Measurements from ENCODE around the gene AP3S2.
"Not testable (repeated sequence)": the region's sequence is repeated elsewhere in the genome, so short reads cannot be mapped to it uniquely, and the experiment has no call there.

The AP3S2 gene

GRCh38 chr15:89783111-89783860, 110.5 kb downstream of the AP3S2 start:
- Histone ChIP-seq H2BK12ac (ENCODE audit: low read length) (peak overlapping the region; percentile 6), H3K79me2 (ENCODE audit: control insufficient read depth, insufficient read depth, low read length, poor library complexity) (no peaks in the 10 kb centered on the region), H3K4me1 (ENCODE audit: control insufficient read depth in 1 of 2, insufficient read depth in 2 of 2, low read length in 2 of 2) (peaks cover 25 to 30% of the 10 kb centered on the region in 2 experiments), H4K8ac (ENCODE audit: low read depth, low read length) (no peak overlapping the region), H3K9ac (ENCODE audit: low read length) (no peak overlapping the region), H3K23ac (ENCODE audit: low read length) (no peak overlapping the region), H3K27me3 (ENCODE audit: insufficient read depth, low read length) (no peaks in the 10 kb centered on the region), H3K36me3 (ENCODE audit: control insufficient read depth in 1 of 2, insufficient read depth in 2 of 2, low read length in 2 of 2) (no peaks in the 10 kb centered on the region), H2AFZ (ENCODE audit: insufficient read depth, low read length, poor library complexity) (no peak overlapping the region), H3K79me1 (ENCODE audit: low read length) (peaks cover 6% of the 10 kb centered on the region), H4K91ac (ENCODE audit: low read depth, low read length) (peak overlapping the region; percentile 16), H2AK5ac (ENCODE audit: low read length) (no peak overlapping the region), H3K14ac (ENCODE audit: low read length) (no peak overlapping the region), H3K27ac (ENCODE audit: low read depth, low read length) (no peak overlapping the region), H3K4ac (ENCODE audit: low read depth, low read length) (no peak overlapping the region), H3K4me3 (ENCODE audit: low read depth, low read length) (no peak overlapping the region), H3K4me2 (ENCODE audit: low read length) (no peak overlapping the region), H4K12ac (ENCODE audit: low read depth, low read length) (no peak overlapping the region), H3K18ac (ENCODE audit: low read length) (no peak overlapping the region), H3K9me3 (ENCODE audit: insufficient read depth, low read depth, low read length) (no peaks in the 10 kb centered on the region), H2BK5ac (ENCODE audit: low read depth, low read length, poor library complexity) (peak overlapping the region; percentile 4), H2BK120ac (ENCODE audit: insufficient read depth, low read length, poor library complexity) (no peak overlapping the region)
- WGBS (ENCODE audit: extremely low coverage, insufficient coverage, insufficient read length): no CpG with 5 or more reads among the region's 14 CpGs
- DNase-seq: peak; percentile 61 to 72

- H3K4me2 ChIP-seq (ENCODE audit: low read length): peak overlapping the region; percentile 44
- not testable (repeated sequence) for H3K79me1 ChIP-seq (ENCODE audit: low read length); H3K9ac ChIP-seq (ENCODE audit: low read length); H3K9me3 ChIP-seq (ENCODE audit: insufficient read depth, low read depth, low read length); H2BK12ac ChIP-seq (ENCODE audit: low read length); H3K27me3 ChIP-seq (ENCODE audit: insufficient read depth, low read length); H4K91ac ChIP-seq (ENCODE audit: low read depth, low read length); H3K79me2 ChIP-seq (ENCODE audit: control insufficient read depth, insufficient read depth, low read length, poor library complexity); H4K8ac ChIP-seq (ENCODE audit: low read depth, low read length); H2AFZ ChIP-seq (ENCODE audit: insufficient read depth, low read length, poor library complexity); DNase-seq; H3K36me3 ChIP-seq (ENCODE audit: control insufficient read depth in 1 of 2, insufficient read depth in 2 of 2, low read length in 2 of 2); H3K14ac ChIP-seq (ENCODE audit: low read length); H3K4ac ChIP-seq (ENCODE audit: low read depth, low read length); H3K4me3 ChIP-seq (ENCODE audit: low read depth, low read length); H2AK5ac ChIP-seq (ENCODE audit: low read length); H4K12ac ChIP-seq (ENCODE audit: low read depth, low read length); H3K23ac ChIP-seq (ENCODE audit: low read length); H3K18ac ChIP-seq (ENCODE audit: low read length)
- no CpG with 5 or more reads among the region's 9 CpGs for WGBS (ENCODE audit: extremely low coverage, insufficient coverage, insufficient read length)
- H2BK5ac ChIP-seq (ENCODE audit: low read depth, low read length, poor library complexity): peak overlapping the region; percentile 38
- H3K4me1 ChIP-seq (ENCODE audit: control insufficient read depth in 1 of 2, insufficient read depth in 2 of 2, low read length in 2 of 2): peaks cover 25 to 30% of the 10 kb centered on the region in 2 experiments
- H3K27ac ChIP-seq (ENCODE audit: low read depth, low read length): peak overlapping the region; percentile 35
- peak overlapping the region; percentile 7 for H2BK120ac ChIP-seq (ENCODE audit: insufficient read depth, low read length, poor library complexity)
These were observed 111.2 kb downstream of the AP3S2 start for GRCh38 chr15:89782619-89782950.

- no peaks in the 10 kb centered on the region for H3K9me3 ChIP-seq (ENCODE audit: insufficient read depth, low read depth, low read length)
- H4K12ac ChIP-seq (ENCODE audit: low read depth, low read length): no peak overlapping the region
- H3K4ac ChIP-seq (ENCODE audit: low read depth, low read length): no peak overlapping the region
- peak overlapping the region; percentile 31 for H4K91ac ChIP-seq (ENCODE audit: low read depth, low read length)
- no peak overlapping the region for H3K4me3 ChIP-seq (ENCODE audit: low read depth, low read length)
- H2BK120ac ChIP-seq (ENCODE audit: insufficient read depth, low read length, poor library complexity): peak overlapping the region; percentile 7
- no peaks in the 10 kb centered on the region for H3K27me3 ChIP-seq (ENCODE audit: insufficient read depth, low read length)
- H3K27ac ChIP-seq (ENCODE audit: low read depth, low read length): peak overlapping the region; percentile 62
- peaks cover 25 to 30% of the 10 kb centered on the region in 2 experiments for H3K4me1 ChIP-seq (ENCODE audit: control insufficient read depth in 1 of 2, insufficient read depth in 2 of 2, low read length in 2 of 2)
- H2AK5ac ChIP-seq (ENCODE audit: low read length): no peak overlapping the region
- no peaks in the 10 kb centered on the region for H3K79me2 ChIP-seq (ENCODE audit: control insufficient read depth, insufficient read depth, low read length, poor library complexity)
- no peak overlapping the region for H4K8ac ChIP-seq (ENCODE audit: low read depth, low read length)
- H3K14ac ChIP-seq (ENCODE audit: low read length): no peak overlapping the region
- H3K79me1 ChIP-seq (ENCODE audit: low read length): peaks cover 6% of the 10 kb centered on the region
- no peaks in the 10 kb centered on the region for H3K36me3 ChIP-seq (ENCODE audit: control insufficient read depth in 1 of 2, insufficient read depth in 2 of 2, low read length in 2 of 2)
- no peak overlapping the region for H3K9ac ChIP-seq (ENCODE audit: low read length)
- no peak overlapping the region for H3K23ac ChIP-seq (ENCODE audit: low read length)
- peak; percentile 99 for DNase-seq
- peak overlapping the region; percentile 34 for H2BK12ac ChIP-seq (ENCODE audit: low read length)
- H3K18ac ChIP-seq (ENCODE audit: low read length): no peak overlapping the region
- H2BK5ac ChIP-seq (ENCODE audit: low read depth, low read length, poor library complexity): peak overlapping the region; percentile 38
- peak overlapping the region; percentile 44 for H3K4me2 ChIP-seq (ENCODE audit: low read length)
- no peak overlapping the region for H2AFZ ChIP-seq (ENCODE audit: insufficient read depth, low read length, poor library complexity)
- no CpG with 5 or more reads among the region's 15 CpGs for WGBS (ENCODE audit: extremely low coverage, insufficient coverage, insufficient read length)
These were observed 111.7 kb downstream of the AP3S2 start for GRCh38 chr15:89781891-89782618.

GRCh38 chr15:89781055-89781454, 112.7 kb downstream of the AP3S2 start:
- Histone ChIP-seq H3K9ac (ENCODE audit: low read length) (no peak overlapping the region), H3K79me1 (ENCODE audit: low read length) (peaks cover 12% of the 10 kb centered on the region), H3K18ac (ENCODE audit: low read length) (no peak overlapping the region)

More at GRCh38 chr15:89781055-89781454, 112.7 kb downstream of the AP3S2 start:
- no peak overlapping the region for H3K4me3 ChIP-seq (ENCODE audit: low read depth, low read length)
- H3K4me1 ChIP-seq (ENCODE audit: control insufficient read depth in 1 of 2, insufficient read depth in 2 of 2, low read length in 2 of 2): peaks cover 28 to 37% of the 10 kb centered on the region in 2 experiments
- H3K36me3 ChIP-seq (ENCODE audit: control insufficient read depth in 1 of 2, insufficient read depth in 2 of 2, low read length in 2 of 2): no peaks in the 10 kb centered on the region
- no peak overlapping the region for H4K12ac ChIP-seq (ENCODE audit: low read depth, low read length)
- no peak overlapping the region for H3K4me2 ChIP-seq (ENCODE audit: low read length)
- H2AFZ ChIP-seq (ENCODE audit: insufficient read depth, low read length, poor library complexity): no peak overlapping the region
- no CpG with 5 or more reads among the region's 6 CpGs for WGBS (ENCODE audit: extremely low coverage, insufficient coverage, insufficient read length)
- H2BK12ac ChIP-seq (ENCODE audit: low read length): peak overlapping the region; percentile 44
- no peaks in the 10 kb centered on the region for H3K27me3 ChIP-seq (ENCODE audit: insufficient read depth, low read length)
- H3K4ac ChIP-seq (ENCODE audit: low read depth, low read length): no peak overlapping the region
- H3K9me3 ChIP-seq (ENCODE audit: insufficient read depth, low read depth, low read length): no peaks in the 10 kb centered on the region
- H3K23ac ChIP-seq (ENCODE audit: low read length): no peak overlapping the region
- peak overlapping the region; percentile 48 for H4K91ac ChIP-seq (ENCODE audit: low read depth, low read length)
- no peak overlapping the region for H4K8ac ChIP-seq (ENCODE audit: low read depth, low read length)
- H3K27ac ChIP-seq (ENCODE audit: low read depth, low read length): no peak overlapping the region
- peak overlapping the region; percentile 35 for H2BK120ac ChIP-seq (ENCODE audit: insufficient read depth, low read length, poor library complexity)
- H3K14ac ChIP-seq (ENCODE audit: low read length): no peak overlapping the region
- H2BK5ac ChIP-seq (ENCODE audit: low read depth, low read length, poor library complexity): no peak overlapping the region
- no peaks in the 10 kb centered on the region for H3K79me2 ChIP-seq (ENCODE audit: control insufficient read depth, insufficient read depth, low read length, poor library complexity)
- peak in 1 of 2 donors; percentile 36 for DNase-seq
- peak overlapping the region; percentile 51 for H2AK5ac ChIP-seq (ENCODE audit: low read length)
